Measurements from ENCODE around the gene EYA4. TPM values are rescaled to one million over a fixed set of nuclear protein-coding genes. Genes with fewer than 3 reads are reported as not detected.

The EYA4 gene
- total RNA-seq, 2 donors from 2014 or later = 0.11 to 0.26 TPM

- Histone ChIP-seq H3K36me3 (ENCODE audit: control insufficient read depth, insufficient read depth, low read length) (no peaks in the 10 kb centered on the region), H3K9ac (ENCODE audit: extremely low read depth, low read length, poor library complexity, severe bottlenecking) (no peak overlapping the region), H3K4me3 (ENCODE audit: low read length) (no peak overlapping the region), H3K9me3 (ENCODE audit: control insufficient read depth, low read length) (no peaks in the 10 kb centered on the region), H3K27me3 (ENCODE audit: control insufficient read depth, insufficient read depth, low read length, poor library complexity, severe bottlenecking) (no peaks in the 10 kb centered on the region), H3K27ac (ENCODE audit: low read depth, low read length) (no peak overlapping the region), H3K4me1 (ENCODE audit: control insufficient read depth, insufficient read depth, low read length) (peaks cover 13% of the 10 kb centered on the region)
- peaks cover 21% of the 10 kb centered on the region for H3K4me1 Mint-ChIP-seq
- no peak for DNase-seq
- H3K27me3 Mint-ChIP-seq (ENCODE audit: insufficient read depth) = no peaks in the 10 kb centered on the region
- TF ChIP-seq, protein P1, sequence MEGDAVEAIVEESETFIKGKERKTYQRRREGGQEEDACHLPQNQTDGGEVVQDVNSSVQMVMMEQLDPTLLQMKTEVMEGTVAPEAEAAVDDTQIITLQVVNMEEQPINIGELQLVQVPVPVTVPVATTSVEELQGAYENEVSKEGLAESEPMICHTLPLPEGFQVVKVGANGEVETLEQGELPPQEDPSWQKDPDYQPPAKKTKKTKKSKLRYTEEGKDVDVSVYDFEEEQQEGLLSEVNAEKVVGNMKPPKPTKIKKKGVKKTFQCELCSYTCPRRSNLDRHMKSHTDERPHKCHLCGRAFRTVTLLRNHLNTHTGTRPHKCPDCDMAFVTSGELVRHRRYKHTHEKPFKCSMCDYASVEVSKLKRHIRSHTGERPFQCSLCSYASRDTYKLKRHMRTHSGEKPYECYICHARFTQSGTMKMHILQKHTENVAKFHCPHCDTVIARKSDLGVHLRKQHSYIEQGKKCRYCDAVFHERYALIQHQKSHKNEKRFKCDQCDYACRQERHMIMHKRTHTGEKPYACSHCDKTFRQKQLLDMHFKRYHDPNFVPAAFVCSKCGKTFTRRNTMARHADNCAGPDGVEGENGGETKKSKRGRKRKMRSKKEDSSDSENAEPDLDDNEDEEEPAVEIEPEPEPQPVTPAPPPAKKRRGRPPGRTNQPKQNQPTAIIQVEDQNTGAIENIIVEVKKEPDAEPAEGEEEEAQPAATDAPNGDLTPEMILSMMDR (conservative IDR thresholded peaks at IDR 0.05) = no peak
- no peak overlapping the region for H3K4me3 Mint-ChIP-seq
- no peaks in the 10 kb centered on the region for H3K36me3 Mint-ChIP-seq (ENCODE audit: low read depth)
- no peak overlapping the region for H3K27ac Mint-ChIP-seq
- peaks cover 1% of the 10 kb centered on the region for H3K9me3 Mint-ChIP-seq
These were observed 189.4 kb downstream of the EYA4 start for GRCh38 chr6:133430530-133430929.

GRCh38 chr6:133431031-133431430, 189.9 kb downstream of the EYA4 start:
- no peak overlapping the region for H3K9ac ChIP-seq (ENCODE audit: extremely low read depth, low read length, poor library complexity, severe bottlenecking)
- H3K9me3 ChIP-seq (ENCODE audit: control insufficient read depth, low read length) = no peaks in the 10 kb centered on the region
- Mint-ChIP-seq H3K4me1 (peaks cover 21% of the 10 kb centered on the region), H3K27ac (peak overlapping the region; percentile 87), H3K9me3 (peaks cover 1% of the 10 kb centered on the region), H3K36me3 (ENCODE audit: low read depth) (no peaks in the 10 kb centered on the region), H3K27me3 (ENCODE audit: insufficient read depth) (no peaks in the 10 kb centered on the region), H3K4me3 (no peak overlapping the region)
- H3K36me3 ChIP-seq (ENCODE audit: control insufficient read depth, insufficient read depth, low read length) = no peaks in the 10 kb centered on the region
- DNase-seq = no peak
- TF ChIP-seq, protein P1 (conservative IDR thresholded peaks at IDR 0.05) = no peak
- H3K4me3 ChIP-seq (ENCODE audit: low read length) = no peak overlapping the region
- no peaks in the 10 kb centered on the region for H3K27me3 ChIP-seq (ENCODE audit: control insufficient read depth, insufficient read depth, low read length, poor library complexity, severe bottlenecking)
- H3K27ac ChIP-seq (ENCODE audit: low read depth, low read length) = no peak overlapping the region
- peaks cover 13% of the 10 kb centered on the region for H3K4me1 ChIP-seq (ENCODE audit: control insufficient read depth, insufficient read depth, low read length)

DNA sequence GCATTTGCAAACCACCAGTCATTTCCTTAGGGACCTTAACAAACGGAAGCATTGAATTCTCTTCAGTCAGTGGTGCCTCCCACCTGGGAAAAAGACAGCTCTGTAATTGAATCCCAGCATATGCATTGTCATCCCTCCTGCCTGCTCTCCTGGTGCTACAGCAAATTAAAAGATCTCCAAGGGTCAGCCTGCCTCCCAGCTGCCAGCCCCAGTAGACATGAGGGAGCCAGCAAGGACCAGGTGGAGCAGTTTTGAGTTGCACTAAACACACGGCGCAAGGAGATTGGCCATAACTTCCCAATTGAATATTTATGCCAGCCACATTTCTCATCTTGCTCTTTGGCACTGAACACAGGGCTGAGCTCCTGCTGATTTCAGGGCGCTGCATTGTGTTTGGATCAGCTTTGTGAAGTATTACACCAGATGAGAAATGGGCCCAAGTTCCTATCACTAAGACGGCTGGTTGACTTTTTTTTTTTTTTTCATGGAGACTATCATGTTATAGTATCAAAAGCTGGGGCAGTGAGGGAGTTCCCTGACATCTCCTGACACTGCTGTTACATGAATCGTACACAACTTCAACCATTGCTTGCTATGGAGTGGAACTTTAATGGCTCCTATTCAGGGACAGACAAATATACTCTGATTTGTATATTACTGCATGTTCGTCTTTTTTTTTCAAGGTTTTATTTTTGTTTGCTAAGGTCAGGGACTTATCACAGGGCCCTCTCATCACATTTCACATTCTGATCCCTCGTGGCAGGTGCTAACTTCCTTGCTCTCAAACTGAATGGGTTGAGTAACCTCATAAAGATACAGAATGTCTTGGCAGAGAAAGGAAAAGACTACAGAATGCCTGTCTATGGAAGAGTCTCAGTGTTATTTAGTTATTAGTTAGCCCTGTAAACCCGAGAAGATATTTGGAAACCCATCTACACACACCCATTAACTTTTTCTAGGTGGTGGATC, 191.1 kb downstream of the EYA4 start:
- peaks cover 21% of the 10 kb centered on the region for H3K4me1 Mint-ChIP-seq
- H3K27ac ChIP-seq (ENCODE audit: low read depth, low read length) = peak overlapping the region; percentile 25
- H3K9me3 Mint-ChIP-seq = peaks cover 1% of the 10 kb centered on the region
- WGBS, 2 experiments (ENCODE audit: insufficient coverage in 1 of 2, insufficient read length in 1 of 2) = 55 to 64% methylated on average over 5 to 9 of the region's 9 CpGs
- peak overlapping the region; percentile 92 for H3K27ac Mint-ChIP-seq
- no peaks in the 10 kb centered on the region for H3K9me3 ChIP-seq (ENCODE audit: control insufficient read depth, low read length)
- H3K27me3 Mint-ChIP-seq (ENCODE audit: insufficient read depth) = no peaks in the 10 kb centered on the region
- peak overlapping the region; percentile 26 for H3K4me3 ChIP-seq (ENCODE audit: low read length)
- peaks cover 13% of the 10 kb centered on the region for H3K4me1 ChIP-seq (ENCODE audit: control insufficient read depth, insufficient read depth, low read length)
- DNase-seq = peak; percentile 75
- H3K4me3 Mint-ChIP-seq = peak overlapping the region; percentile 18
- H3K36me3 ChIP-seq (ENCODE audit: control insufficient read depth, insufficient read depth, low read length) = no peaks in the 10 kb centered on the region
- no peak overlapping the region for H3K9ac ChIP-seq (ENCODE audit: extremely low read depth, low read length, poor library complexity, severe bottlenecking)
- H3K36me3 Mint-ChIP-seq (ENCODE audit: low read depth) = no peaks in the 10 kb centered on the region
- TF ChIP-seq, protein P1 (conservative IDR thresholded peaks at IDR 0.05) = no peak
- no peaks in the 10 kb centered on the region for H3K27me3 ChIP-seq (ENCODE audit: control insufficient read depth, insufficient read depth, low read length, poor library complexity, severe bottlenecking)

Measured in endodermal cell (in vitro differentiated cells).